NCI-H187 (cell line): Measurements from ENCODE around the gene CHRNB1.

ENCODE experiments used
- DNase-seq, 2 experiments: peaks; one replicate each; lab custom pipeline; 2025; lab: John Stamatoyannopoulos, UW

The CHRNB1 gene

GRCh38 chr17:7437950-7438614 is 6.8 kb upstream of the CHRNB1 start:
- no peak for DNase-seq

GRCh38 chr17:7438656-7439460 is 6.0 kb upstream of the CHRNB1 start:
- no peak for DNase-seq

- DNase-seq = no peak
These were observed 5.3 kb upstream of the CHRNB1 start, which contains the start of gene FGF11 for GRCh38 chr17:7439462-7440112. TSS of gene FGF11 (plus strand) at chr17:7439512. CDS start at chr17:7439621, 109 bp downstream.

GRCh38 chr17:7440113-7440833 is 4.6 kb upstream of the CHRNB1 start:
- no peak for DNase-seq

GRCh38 chr17:7440834-7441195 is 4.0 kb upstream of the CHRNB1 start:
- DNase-seq = no peak

GRCh38 chr17:7441266-7441665 is 3.6 kb upstream of the CHRNB1 start:
- no peak for DNase-seq

GRCh38 chr17:7442142-7442541 is 2.7 kb upstream of the CHRNB1 start:
- DNase-seq = no peak

- no peak for DNase-seq
These were observed 1.1 kb upstream of the CHRNB1 start for GRCh38 chr17:7443499-7444485.

- no peak for DNase-seq
These were observed 733 bp downstream of the CHRNB1 start for GRCh38 chr17:7445619-7445968.

- no peak for DNase-seq
These were observed 3.6 kb downstream of the CHRNB1 start for GRCh38 chr17:7448461-7448860.

GRCh38 chr17:7459961-7460545 is 15.2 kb downstream of the CHRNB1 start:
- no peak for DNase-seq

- no peak for DNase-seq
These were observed 16.2 kb downstream of the CHRNB1 start for GRCh38 chr17:7460850-7461660.

- no peak for DNase-seq
These were observed 17.9 kb downstream of the CHRNB1 start for GRCh38 chr17:7462474-7463371.

- DNase-seq = no peak
These were observed 18.5 kb downstream of the CHRNB1 start for GRCh38 chr17:7463372-7463846.

GRCh38 chr17:7464081-7464480 is 19.2 kb downstream of the CHRNB1 start:
- no peak for DNase-seq

- DNase-seq = no peak
These were observed 20.9 kb downstream of the CHRNB1 start for GRCh38 chr17:7465597-7466275.

- DNase-seq = no peak
These were observed 21.4 kb downstream of the CHRNB1 start for GRCh38 chr17:7466318-7466638.

GRCh38 chr17:7466639-7467341 is 21.9 kb downstream of the CHRNB1 start:
- no peak for DNase-seq
